ENCODE measurements around the gene APCDD1L.

DNA sequence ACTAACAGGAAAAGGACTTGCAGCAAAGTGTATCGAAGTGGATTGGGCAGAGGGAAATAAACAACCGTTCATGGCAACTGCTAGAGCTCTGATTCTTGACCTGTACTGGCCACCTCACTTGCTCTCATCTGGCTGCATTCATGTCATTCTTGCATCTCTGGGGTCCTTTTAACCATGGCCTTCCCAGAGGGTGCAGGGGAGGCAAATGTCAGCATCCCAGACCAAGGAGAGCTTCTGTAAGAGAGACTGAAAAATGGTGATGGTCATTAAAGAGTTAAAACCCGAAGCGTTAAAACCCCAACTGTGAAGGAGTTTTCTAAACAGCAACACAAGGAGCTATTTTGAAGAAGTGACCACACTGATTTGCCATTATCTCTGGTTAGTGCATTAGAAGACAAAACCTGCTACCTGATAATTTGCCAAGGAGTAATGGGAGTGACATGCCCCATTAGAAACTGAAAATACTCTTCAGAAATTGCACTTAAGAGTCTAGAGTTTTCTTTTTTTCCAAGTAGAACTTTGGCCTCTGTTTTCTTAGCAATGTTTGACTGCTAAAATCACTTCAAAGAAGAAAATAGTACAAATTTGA, 62.4 kb downstream of the APCDD1L start:
- TF ChIP-seq, protein P1, sequence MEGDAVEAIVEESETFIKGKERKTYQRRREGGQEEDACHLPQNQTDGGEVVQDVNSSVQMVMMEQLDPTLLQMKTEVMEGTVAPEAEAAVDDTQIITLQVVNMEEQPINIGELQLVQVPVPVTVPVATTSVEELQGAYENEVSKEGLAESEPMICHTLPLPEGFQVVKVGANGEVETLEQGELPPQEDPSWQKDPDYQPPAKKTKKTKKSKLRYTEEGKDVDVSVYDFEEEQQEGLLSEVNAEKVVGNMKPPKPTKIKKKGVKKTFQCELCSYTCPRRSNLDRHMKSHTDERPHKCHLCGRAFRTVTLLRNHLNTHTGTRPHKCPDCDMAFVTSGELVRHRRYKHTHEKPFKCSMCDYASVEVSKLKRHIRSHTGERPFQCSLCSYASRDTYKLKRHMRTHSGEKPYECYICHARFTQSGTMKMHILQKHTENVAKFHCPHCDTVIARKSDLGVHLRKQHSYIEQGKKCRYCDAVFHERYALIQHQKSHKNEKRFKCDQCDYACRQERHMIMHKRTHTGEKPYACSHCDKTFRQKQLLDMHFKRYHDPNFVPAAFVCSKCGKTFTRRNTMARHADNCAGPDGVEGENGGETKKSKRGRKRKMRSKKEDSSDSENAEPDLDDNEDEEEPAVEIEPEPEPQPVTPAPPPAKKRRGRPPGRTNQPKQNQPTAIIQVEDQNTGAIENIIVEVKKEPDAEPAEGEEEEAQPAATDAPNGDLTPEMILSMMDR (IDR thresholded peaks at IDR 0.05; ENCODE audit: insufficient read depth, low read length) = no peak
- TF ChIP-seq POLR2AphosphoS5 (IDR thresholded peaks at IDR 0.05; ENCODE audit: low read depth) (no peak), REST (IDR thresholded peaks at IDR 0.05; ENCODE audit: insufficient replicate concordance, low read depth) (no peak), SPI1 (IDR thresholded peaks at IDR 0.05; ENCODE audit: borderline replicate concordance, low read depth) (no peak), GABPA (IDR thresholded peaks at IDR 0.05; ENCODE audit: low read depth) (no peak)

Data from HL-60 (cell line).